Dendritic cell treated with granulocyte-macrophage colony-stimulating factor and Interleukin-4, amounts not matched to agents 40 ng/mL and 50 ng/mL, for 4 days (primary cell): ENCODE measurements around the gene BEND6.

Source experiments
- H3K27ac Mint-ChIP-seq: one replicate; pipeline ENCODE4 v1.8.0; 2022; ENCODE audit warnings: mild to moderate bottlenecking, mixed read lengths
- H3K27me3 Mint-ChIP-seq: one replicate; pipeline ENCODE4 v1.8.0; 2022; ENCODE audit warnings: mild to moderate bottlenecking, mixed read lengths
- H3K36me3 Mint-ChIP-seq: one replicate; pipeline ENCODE4 v1.8.0; 2022; ENCODE audit warnings: low read depth, mixed read lengths
- H3K4me1 Mint-ChIP-seq: one replicate; pipeline ENCODE4 v1.8.0; 2022; ENCODE audit warnings: low read depth, mixed read lengths
- H3K4me3 Mint-ChIP-seq: one replicate; pipeline ENCODE4 v1.8.0; 2022; ENCODE audit warnings: mild to moderate bottlenecking, moderate library complexity, mixed read lengths
- H3K9me3 Mint-ChIP-seq: one replicate; pipeline ENCODE4 v1.8.0; 2022; ENCODE audit warnings: mixed read lengths
- intact Hi-C: fragments of 100-400 bp; cut with micrococcal nuclease; formaldehyde crosslinking; loops from one replicate; pipeline ENCODE4 v1.15.0; 2022

Gene BEND6

DNA sequence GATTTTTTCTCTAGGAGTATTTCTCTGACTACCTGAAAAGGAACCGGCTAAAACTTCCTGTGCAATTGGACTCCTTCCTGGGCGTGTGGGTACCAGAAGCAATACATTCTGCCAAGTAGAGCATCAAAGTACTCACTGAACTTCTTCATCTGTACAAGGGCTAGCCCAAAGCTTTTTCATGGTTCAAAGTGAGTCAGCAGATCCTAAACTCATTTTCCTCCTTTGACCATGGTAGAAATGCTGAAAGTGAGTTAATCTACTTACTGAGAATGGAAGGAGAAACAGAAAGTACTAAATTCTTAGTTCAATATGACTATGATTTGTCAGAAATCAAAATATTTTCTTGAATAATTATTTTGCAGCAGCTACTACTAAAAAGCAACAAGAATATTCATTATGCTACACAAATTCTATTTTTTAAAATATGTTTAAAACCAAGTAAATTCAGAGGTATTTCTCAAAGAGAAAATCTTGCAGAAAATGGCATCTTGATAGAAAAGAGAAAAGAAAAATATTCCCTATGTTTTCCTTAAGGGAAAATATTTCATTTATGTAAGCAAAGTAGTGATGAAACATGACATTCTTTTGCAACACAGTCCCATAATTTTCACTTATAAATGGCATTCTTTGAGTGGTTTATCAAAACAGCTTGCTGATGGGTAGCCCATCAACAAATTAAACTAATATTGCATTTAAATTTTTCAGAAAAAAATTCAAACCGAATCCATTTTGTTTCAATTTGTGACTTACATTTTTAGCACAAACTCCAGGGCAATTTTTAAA lies 3.7 kb upstream of the BEND6 start:
- intact Hi-C loops, result no loop called here
- peaks cover 17% of the 10 kb centered on the region for H3K4me1 Mint-ChIP-seq
- H3K36me3 Mint-ChIP-seq, result peaks cover 7% of the 10 kb centered on the region
- no peaks in the 10 kb centered on the region for H3K9me3 Mint-ChIP-seq
- no peak overlapping the region for H3K4me3 Mint-ChIP-seq
- peaks cover 31% of the 10 kb centered on the region for H3K27me3 Mint-ChIP-seq
- no peak overlapping the region for H3K27ac Mint-ChIP-seq

DNA sequence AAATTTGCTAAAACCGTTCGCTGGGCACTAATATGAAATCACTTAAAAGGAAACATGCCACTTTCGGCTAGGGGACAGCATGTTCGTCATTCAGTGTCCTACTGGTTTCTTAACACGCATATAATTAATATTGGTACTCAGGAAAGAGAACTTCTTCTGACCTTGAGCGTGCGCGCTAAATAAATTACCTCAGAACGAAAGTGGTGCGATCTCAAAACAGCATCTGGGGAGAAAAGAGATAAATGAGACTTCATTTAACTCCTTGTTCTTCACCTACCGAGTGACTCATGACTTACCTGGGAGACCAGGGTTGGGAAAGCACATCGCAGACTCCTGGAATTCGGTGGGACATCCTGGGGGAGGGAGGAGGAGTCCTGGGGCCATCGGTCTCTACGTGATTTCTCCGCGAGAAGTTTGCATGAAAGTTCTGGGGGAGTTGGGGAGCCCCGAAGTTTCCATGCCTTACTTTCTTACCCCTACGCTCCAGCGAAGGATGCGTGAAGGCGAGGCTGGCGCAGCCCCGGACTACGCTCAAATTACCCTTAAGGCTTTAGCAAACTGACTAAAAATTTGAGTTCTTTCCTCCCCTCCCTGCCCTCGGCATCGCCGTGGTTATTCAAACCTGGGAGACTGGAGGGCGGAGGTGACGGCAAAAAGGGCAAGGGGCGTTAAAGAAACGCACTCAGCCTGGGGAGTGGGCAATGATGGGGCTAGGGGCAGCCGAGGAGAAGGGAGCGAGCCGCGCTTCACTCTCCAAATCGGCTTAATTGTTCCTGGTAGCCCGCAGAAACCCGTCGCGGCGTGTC lies 1.1 kb upstream of the BEND6 start:
- intact Hi-C loops, result no loop called here
- Mint-ChIP-seq H3K27me3 (peaks cover 35% of the 10 kb centered on the region), H3K4me3 (peak overlapping the region; percentile 88), H3K9me3 (no peaks in the 10 kb centered on the region), H3K27ac (peak overlapping the region; percentile 82), H3K4me1 (peaks cover 17% of the 10 kb centered on the region), H3K36me3 (peaks cover 7% of the 10 kb centered on the region)

DNA sequence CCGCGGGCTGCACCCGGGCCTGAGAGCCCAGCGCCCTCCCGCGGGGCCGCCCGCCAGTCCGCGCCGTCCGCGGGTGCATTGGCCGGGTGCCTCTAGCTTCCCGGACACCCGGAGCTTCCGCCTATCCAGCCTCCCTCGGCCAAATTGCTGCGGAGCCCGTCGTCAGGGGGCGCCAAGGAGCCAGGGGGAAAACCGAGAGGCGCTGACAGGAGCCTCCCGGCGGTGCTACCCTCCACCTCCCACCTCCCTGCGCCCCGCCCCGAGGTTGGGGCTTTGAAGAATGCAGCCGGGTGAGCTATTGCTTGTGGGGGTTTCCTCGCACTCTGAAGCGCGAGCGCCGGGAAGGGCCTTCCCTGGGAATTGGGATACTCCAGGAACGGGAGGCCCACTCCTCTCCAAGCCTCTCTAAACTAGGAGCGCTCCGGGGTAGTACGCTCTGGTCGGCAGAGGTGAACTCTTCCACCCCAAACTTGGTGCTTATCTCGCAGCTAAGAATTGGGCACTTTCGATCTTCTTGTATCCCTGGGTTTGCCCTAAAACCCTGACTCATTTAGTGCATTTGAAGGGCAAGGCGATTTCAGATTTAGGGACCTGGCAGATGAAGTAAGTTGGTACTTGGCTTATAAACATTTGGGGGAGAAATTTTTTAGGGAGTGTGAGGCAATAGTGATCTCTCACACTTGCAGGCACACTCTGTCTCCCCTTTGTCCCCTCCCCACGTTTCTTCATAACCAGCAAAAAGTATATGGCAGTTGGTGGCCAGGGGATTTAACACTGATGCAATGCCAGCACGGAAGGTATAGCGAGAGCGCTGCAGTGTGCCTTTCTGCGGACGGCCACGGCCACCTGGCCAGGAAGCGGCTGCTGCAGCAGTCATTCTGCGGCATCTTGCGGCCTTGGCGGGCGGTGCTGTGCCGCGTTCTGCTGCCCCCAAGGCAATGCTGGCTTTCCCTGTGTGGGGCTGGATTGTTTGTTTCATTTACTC lies 556 bp downstream of the BEND6 start:
- Mint-ChIP-seq H3K9me3 (no peaks in the 10 kb centered on the region), H3K27ac (no peak overlapping the region), H3K4me1 (peaks cover 17% of the 10 kb centered on the region), H3K36me3 (peaks cover 7% of the 10 kb centered on the region), H3K27me3 (peaks cover 36% of the 10 kb centered on the region), H3K4me3 (peak overlapping the region; percentile 57)
- intact Hi-C loops, result loop anchor here (1.0 to 5.0 kb wide), 3 partner anchors 22 to 361 kb away; no protein-coding TSS in a partner anchor

DNA sequence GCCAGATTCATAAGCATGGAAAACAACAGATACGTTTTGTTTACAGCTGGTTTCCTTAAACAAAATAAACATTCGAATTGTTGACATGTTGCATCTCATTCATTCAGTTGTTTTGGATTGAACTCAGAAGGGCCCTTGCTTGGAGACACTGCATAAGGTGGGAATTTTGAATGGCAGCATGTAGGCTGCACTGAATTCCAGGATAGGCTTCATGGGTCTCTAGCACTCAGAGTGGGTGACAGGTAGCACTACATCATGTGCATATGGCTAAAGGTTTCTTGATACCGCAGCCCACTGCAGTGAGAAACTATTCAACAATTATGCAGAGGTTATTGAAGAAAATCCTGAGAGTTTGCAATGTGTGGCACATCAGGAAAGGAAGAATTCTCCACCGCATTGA lies 1.6 kb downstream of the BEND6 start:
- Mint-ChIP-seq H3K27me3 (peaks cover 36% of the 10 kb centered on the region), H3K4me1 (peaks cover 17% of the 10 kb centered on the region), H3K9me3 (no peaks in the 10 kb centered on the region), H3K36me3 (peaks cover 7% of the 10 kb centered on the region), H3K27ac (no peak overlapping the region), H3K4me3 (no peak overlapping the region)
- intact Hi-C loops, result loop anchor here (5.0 kb wide), 1 partner anchor 66 kb away; no protein-coding TSS in a partner anchor

DNA sequence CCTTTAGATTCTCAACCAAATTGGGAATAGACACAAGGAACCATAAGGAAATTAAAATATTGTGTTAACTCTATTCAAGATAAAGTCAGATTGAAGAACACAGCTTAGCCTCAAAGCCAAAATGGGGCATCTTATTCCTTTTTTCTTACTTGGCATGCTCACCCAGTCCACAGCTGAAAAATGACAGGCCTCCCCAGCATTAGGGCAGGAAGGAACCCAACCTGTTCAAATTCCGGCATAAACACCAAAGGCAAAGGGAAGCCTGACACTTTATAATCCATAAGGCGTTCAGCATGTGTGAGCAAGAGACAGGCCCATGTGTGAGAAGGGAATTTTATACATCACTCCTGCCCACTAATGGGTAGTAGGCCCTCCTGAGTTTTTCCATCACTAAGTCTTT lies 2.9 kb downstream of the BEND6 start:
- Mint-ChIP-seq H3K27ac (no peak overlapping the region), H3K4me3 (no peak overlapping the region), H3K36me3 (peaks cover 7% of the 10 kb centered on the region), H3K27me3 (peaks cover 31% of the 10 kb centered on the region), H3K9me3 (no peaks in the 10 kb centered on the region), H3K4me1 (peaks cover 17% of the 10 kb centered on the region)
- intact Hi-C loops, result loop anchor here (5.0 kb wide), 1 partner anchor 64 kb away; no protein-coding TSS in a partner anchor

DNA sequence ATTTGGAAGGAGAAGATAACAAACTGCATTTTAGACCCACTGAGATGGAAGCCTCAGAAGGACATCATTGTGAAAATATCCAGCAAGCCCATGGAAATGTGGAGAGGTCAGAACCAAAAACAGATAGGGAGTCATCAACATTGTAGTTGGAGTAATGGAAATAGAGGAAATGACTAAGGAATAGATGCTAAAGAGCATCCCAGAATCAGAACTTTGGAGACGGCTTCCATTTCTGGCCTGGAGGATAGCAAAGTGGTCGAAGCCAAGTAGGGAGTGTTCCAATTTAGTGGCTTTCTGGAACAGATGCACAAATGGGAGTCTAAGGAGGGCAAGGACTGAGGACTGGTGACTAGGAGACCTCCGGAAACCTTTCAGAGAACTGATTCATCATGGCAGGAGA lies 3.6 kb downstream of the BEND6 start:
- H3K27me3 Mint-ChIP-seq, result peaks cover 25% of the 10 kb centered on the region
- no peak overlapping the region for H3K4me3 Mint-ChIP-seq
- H3K4me1 Mint-ChIP-seq, result peaks cover 16% of the 10 kb centered on the region
- peaks cover 7% of the 10 kb centered on the region for H3K36me3 Mint-ChIP-seq
- no peak overlapping the region for H3K27ac Mint-ChIP-seq
- H3K9me3 Mint-ChIP-seq, result no peaks in the 10 kb centered on the region
- intact Hi-C loops, result loop anchor here (5.0 kb wide), 1 partner anchor 64 kb away; no protein-coding TSS in a partner anchor

DNA sequence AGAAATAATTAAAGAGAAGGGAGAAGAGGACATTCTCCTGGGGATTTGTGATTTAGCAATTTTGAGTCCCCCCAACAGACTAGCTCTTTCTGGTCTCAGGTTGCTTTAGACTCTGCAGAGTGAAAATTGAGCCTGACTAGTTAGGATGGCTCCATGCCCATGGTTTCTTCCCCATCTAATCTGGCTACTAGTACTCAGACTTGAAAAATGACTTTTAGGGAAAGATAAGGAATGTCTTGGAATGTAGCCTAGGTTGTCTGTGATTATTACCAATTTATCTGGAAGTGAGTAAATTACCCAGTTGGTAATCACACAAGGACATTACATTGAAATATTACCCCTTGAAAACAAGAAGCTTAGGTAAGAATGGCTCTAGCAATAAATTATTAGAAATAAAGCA lies 4.2 kb downstream of the BEND6 start:
- Mint-ChIP-seq H3K4me1 (peaks cover 10% of the 10 kb centered on the region), H3K4me3 (no peak overlapping the region), H3K27ac (no peak overlapping the region), H3K27me3 (peaks cover 19% of the 10 kb centered on the region), H3K9me3 (no peaks in the 10 kb centered on the region), H3K36me3 (peaks cover 5% of the 10 kb centered on the region)
- intact Hi-C loops, result loop anchor here (5.0 kb wide), 1 partner anchor 63 kb away; no protein-coding TSS in a partner anchor

DNA sequence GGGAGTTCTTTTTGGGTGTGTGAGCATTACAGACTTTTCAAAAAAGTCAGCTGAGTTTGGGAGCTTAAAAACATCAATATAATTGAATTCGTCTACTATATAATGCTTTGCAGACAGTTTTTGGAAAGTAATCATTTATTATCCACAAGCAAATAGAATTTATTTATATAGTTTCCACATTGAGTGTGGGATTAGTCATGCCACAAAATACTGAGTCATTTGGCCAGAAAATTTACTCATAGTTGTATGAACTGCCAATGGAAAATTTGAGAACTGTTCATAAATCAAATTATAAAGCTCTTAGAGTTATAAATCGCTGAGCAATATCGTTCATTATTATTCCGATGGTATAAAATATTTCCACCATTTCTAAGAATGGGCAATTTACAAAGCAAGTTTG lies 5.0 kb downstream of the BEND6 start:
- H3K27me3 Mint-ChIP-seq, result peaks cover 15% of the 10 kb centered on the region
- intact Hi-C loops, result loop anchor here (2.0 to 5.0 kb wide), 2 partner anchors 57 to 62 kb away; no protein-coding TSS in a partner anchor

DNA sequence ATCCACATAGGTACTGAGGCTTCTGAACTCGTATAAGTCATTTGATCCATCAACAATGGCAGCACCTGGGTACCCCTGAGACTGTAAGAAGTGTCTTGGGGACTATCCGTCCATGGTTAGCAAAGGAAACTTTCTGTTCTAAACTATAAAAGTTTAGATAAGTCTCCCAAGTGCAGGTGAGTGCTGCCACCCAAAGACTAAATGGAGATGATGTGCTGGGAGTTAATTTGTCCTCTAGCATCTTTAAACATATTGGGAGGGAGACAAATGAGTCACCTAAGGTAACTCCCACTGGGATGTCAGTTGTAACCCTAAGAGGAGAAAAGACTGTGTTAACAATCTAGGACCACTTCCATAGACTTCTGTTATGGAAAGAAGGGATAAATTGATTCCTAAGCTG lies 6.2 kb downstream of the BEND6 start:
- no peaks in the 10 kb centered on the region for H3K9me3 Mint-ChIP-seq
- H3K4me3 Mint-ChIP-seq, result no peak overlapping the region
- intact Hi-C loops, result loop anchor here (2.0 kb wide), 1 partner anchor 58 kb away; no protein-coding TSS in a partner anchor
- H3K36me3 Mint-ChIP-seq, result no peaks in the 10 kb centered on the region
- H3K27me3 Mint-ChIP-seq, result peaks cover 6% of the 10 kb centered on the region
- no peak overlapping the region for H3K27ac Mint-ChIP-seq
- no peaks in the 10 kb centered on the region for H3K4me1 Mint-ChIP-seq

More for the DNA sequence above, 5.0 kb downstream of the BEND6 start:
- Mint-ChIP-seq H3K4me3 (no peak overlapping the region), H3K9me3 (no peaks in the 10 kb centered on the region), H3K4me1 (peaks cover 5% of the 10 kb centered on the region), H3K27ac (no peak overlapping the region), H3K36me3 (no peaks in the 10 kb centered on the region)

DNA sequence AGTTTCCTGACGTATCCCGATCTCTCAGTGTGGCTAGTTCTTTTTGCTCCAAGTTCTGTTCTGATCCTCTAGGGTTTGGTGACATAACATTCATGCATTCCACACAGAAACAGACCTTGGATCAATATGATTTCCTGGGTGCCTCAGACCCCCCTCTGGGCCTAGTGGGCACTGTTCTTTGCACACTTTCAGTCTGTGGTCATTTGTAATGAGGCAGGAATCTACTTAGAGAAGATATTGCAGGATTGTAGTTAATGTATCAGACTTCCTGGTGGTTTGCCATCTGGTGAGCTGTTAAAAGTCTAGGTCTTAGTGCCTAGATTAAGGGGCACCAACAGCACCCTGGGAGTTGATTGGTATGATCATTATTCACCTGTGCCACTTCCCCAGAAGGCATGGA lies 7.5 kb downstream of the BEND6 start:
- intact Hi-C loops, result no loop called here
- no peak overlapping the region for H3K4me3 Mint-ChIP-seq
- no peaks in the 10 kb centered on the region for H3K4me1 Mint-ChIP-seq
- no peak overlapping the region for H3K27ac Mint-ChIP-seq
- no peaks in the 10 kb centered on the region for H3K36me3 Mint-ChIP-seq
- H3K9me3 Mint-ChIP-seq, result no peaks in the 10 kb centered on the region
- H3K27me3 Mint-ChIP-seq, result peaks cover 6% of the 10 kb centered on the region

DNA sequence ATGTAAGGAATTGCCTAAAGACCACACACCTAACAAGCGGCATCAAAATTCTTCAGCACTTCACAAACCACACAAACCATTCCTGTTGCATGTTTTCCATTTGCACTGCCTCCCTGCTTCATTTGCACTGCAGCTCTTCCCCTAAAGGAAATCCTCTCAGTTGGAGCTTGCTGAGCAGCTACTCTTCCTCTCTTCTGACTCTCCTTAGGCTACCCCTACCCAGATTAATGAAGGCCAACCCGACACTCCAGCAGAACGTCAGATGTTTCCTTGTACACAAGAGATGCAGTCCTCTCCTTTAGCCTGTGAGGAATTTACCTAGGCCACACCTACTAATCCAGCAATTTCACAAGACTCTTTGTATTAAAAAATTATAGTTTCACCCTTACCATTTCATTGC lies 8.1 kb downstream of the BEND6 start:
- intact Hi-C loops, result no loop called here
- no peak overlapping the region for H3K4me3 Mint-ChIP-seq
- H3K27ac Mint-ChIP-seq, result no peak overlapping the region
- H3K9me3 Mint-ChIP-seq, result no peaks in the 10 kb centered on the region
- no peaks in the 10 kb centered on the region for H3K4me1 Mint-ChIP-seq
- H3K27me3 Mint-ChIP-seq, result peaks cover 6% of the 10 kb centered on the region
- no peaks in the 10 kb centered on the region for H3K36me3 Mint-ChIP-seq

DNA sequence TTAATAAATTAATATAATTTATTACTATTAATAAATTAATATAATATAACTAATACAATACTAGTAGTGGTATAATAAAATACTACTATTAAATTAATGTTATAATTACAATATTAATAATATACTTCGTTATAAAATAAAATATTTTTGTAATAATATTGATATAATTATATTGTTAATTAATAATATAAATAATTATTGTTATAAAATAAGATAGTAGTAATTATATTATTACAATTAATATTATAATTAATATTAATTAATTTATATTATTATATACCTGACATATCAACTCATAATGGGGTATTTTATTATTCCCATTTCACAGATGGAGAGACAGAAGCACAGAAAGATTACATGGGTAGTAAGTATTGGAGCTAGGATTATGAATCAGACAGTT lies 8.9 kb downstream of the BEND6 start:
- no peaks in the 10 kb centered on the region for H3K4me1 Mint-ChIP-seq
- H3K27me3 Mint-ChIP-seq, result peaks cover 1% of the 10 kb centered on the region
- no peak overlapping the region for H3K27ac Mint-ChIP-seq
- intact Hi-C loops, result no loop called here
- H3K9me3 Mint-ChIP-seq, result no peaks in the 10 kb centered on the region
- H3K36me3 Mint-ChIP-seq, result no peaks in the 10 kb centered on the region
- no peak overlapping the region for H3K4me3 Mint-ChIP-seq

DNA sequence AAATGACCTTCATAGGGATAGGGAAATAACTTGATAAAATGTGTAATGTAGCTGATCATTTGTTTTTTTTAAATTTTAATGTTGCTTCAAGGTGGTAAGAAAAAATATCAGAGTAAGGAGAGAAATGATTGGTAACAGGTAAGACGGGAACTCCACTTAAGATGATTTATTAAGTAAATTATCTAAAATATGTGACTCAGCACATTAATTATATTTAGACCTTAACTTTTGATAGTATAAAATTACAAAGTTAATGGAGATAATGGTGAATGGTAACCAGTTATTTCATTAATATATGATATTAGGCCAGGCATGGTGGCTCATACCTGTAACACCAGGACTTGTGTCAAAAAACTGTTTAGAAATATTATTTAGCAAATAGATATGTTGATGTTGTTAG lies 10.2 kb downstream of the BEND6 start:
- H3K4me1 Mint-ChIP-seq, result no peaks in the 10 kb centered on the region
- H3K27ac Mint-ChIP-seq, result no peak overlapping the region
- no peaks in the 10 kb centered on the region for H3K36me3 Mint-ChIP-seq
- intact Hi-C loops, result no loop called here
- no peaks in the 10 kb centered on the region for H3K27me3 Mint-ChIP-seq
- H3K9me3 Mint-ChIP-seq, result no peaks in the 10 kb centered on the region
- H3K4me3 Mint-ChIP-seq, result no peak overlapping the region
